ENCODE results near the gene CDH16. TPM values are rescaled to one million over a fixed set of nuclear protein-coding genes. Genes with fewer than 3 reads are reported as not detected.

Gene CDH16
- total RNA-seq, 8 experiments from 2014 or later = 0.04 to 0.24 (median 0.09) TPM; not detected in 4

- Histone ChIP-seq H3K4me3 (peak overlapping the region in 3 of 5 donors; percentile 14 to 24 (median 19)), H3K4me1 (replicated peaks in 1 of 2) (peaks cover 12 to 31% of the 10 kb centered on the region in 2 donors), H3K27ac (no peak overlapping the region)
- 13 to 100% (median 65%) methylated on average over 1 to 5 of the region's 72 CpGs; no CpG with 5 or more reads in 4 of the 10 experiments for WGBS, 10 experiments
- ATAC-seq (replicated peaks in 6 of 8) = peak; percentile 4 to 66 (median 36)
- in situ Hi-C loops (cut with MboI; ENCODE audit: low pct_unique_long_range_greater_than_20kb in 2 of 9, low sequenced_read_pairs in 9 of 9, unreplicated experiment in 9 of 9) = loop anchor here in 1 of 9 experiments (25.0 kb wide), 1 partner anchor 488 kb away; the partner anchor contains the start of gene ZDHHC1
Measured at GRCh38 chr16:66924527-66925321, 6.0 kb upstream of the CDH16 start.

DNA sequence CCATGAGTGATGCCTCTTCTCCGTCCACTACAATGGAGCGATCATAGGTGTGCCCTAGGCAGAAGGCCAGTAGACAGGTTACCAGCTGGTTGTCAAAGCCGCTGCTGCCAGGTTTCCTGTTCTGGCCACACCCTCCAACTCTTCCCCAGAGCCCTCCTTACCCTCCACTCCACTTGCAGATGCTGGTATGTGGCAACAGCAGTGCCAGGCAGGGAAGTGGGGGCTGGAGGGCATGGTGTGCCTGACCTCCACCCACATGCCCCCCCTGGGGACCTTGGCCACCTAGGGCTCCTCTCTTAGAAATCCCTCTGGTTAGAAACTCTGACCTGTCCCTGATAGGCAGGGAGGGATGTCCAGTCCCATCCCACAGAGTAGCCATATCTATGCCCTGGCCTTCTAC lies 5.2 kb upstream of the CDH16 start:
- in situ Hi-C loops (cut with MboI; ENCODE audit: low pct_unique_long_range_greater_than_20kb in 2 of 9, low sequenced_read_pairs in 9 of 9, unreplicated experiment in 9 of 9) = no loop called here

GRCh38 chr16:66923247-66923731 lies 4.6 kb upstream of the CDH16 start:
- no peak overlapping the region for H3K27ac ChIP-seq
- peaks cover 12 to 35% of the 10 kb centered on the region in 2 donors for H3K4me1 ChIP-seq (replicated peaks in 1 of 2)
- peak in 1 of 8 experiments; percentile 3 for ATAC-seq (replicated peaks in 6 of 8)
- 40 to 90% (median 71%) methylated on average over 1 to 12 of the region's 18 CpGs; no CpG with 5 or more reads in 3 of the 10 experiments for WGBS, 10 experiments
- no peak overlapping the region for H3K4me3 ChIP-seq
- in situ Hi-C loops (cut with MboI; ENCODE audit: low pct_unique_long_range_greater_than_20kb in 2 of 9, low sequenced_read_pairs in 9 of 9, unreplicated experiment in 9 of 9) = no loop called here

More for the DNA sequence above, 5.2 kb upstream of the CDH16 start:
- ATAC-seq (replicated peaks in 6 of 8) = no peak
- Histone ChIP-seq H3K4me3 (no peak overlapping the region), H3K4me1 (replicated peaks in 1 of 2) (peaks cover 12 to 35% of the 10 kb centered on the region in 2 donors), H3K27ac (no peak overlapping the region)
- 100% methylated on average over 1 of the region's 3 CpGs; no CpG with 5 or more reads in 9 of the 10 experiments for WGBS, 10 experiments

DNA sequence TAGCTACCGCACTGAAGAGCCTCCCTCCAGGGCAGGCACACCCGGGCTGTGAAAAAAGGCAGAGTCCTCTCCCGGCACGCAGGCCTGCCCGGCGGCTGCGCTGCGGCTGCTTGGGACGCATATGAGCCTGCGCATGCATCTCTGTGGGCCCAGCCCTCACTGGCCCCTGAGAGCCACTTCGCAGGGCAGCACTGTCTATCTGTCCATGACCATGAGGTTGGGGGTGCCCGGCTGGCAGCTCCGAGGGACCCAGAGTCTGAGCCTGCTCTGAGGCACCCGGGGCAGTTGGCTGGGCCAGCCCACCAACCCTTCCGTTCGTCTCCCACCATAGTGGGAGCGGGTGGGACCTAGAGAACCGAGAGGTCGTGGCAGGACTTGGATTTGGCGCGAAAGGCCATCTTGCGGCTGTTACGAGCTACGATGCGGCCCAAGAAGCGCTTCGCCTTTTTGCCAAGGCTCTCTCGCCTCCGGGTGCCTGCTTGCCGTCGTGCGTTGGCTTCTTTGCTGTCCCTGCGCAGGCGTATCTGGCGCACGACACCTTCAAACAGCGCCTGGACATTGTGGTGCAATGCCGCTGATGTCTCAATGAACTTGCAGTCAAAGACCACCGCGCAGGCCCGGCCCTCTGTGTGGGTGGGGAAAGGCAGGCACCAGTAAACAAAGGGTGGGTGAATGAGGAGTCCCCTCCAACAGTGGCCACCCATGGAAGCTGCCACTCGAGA lies 3.2 kb upstream of the CDH16 start:
- peak in 3 of 8 experiments; percentile 3 to 73 (median 23) for ATAC-seq (replicated peaks in 6 of 8)
- Histone ChIP-seq H3K4me1 (replicated peaks in 1 of 2) (peaks cover 12 to 29% of the 10 kb centered on the region in 2 donors), H3K4me3 (no peak overlapping the region), H3K27ac (no peak overlapping the region)
- WGBS, 10 experiments = 0 to 100% (median 80%) methylated on average over 1 to 17 of the region's 42 CpGs; no CpG with 5 or more reads in 1 of the 10 experiments
- in situ Hi-C loops (cut with MboI; ENCODE audit: low pct_unique_long_range_greater_than_20kb in 2 of 9, low sequenced_read_pairs in 9 of 9, unreplicated experiment in 9 of 9) = no loop called here

- no peak for ATAC-seq (replicated peaks in 6 of 8)
- 0 to 83% (median 66%) methylated on average over 1 to 4 of the region's 9 CpGs; no CpG with 5 or more reads in 6 of the 10 experiments for WGBS, 10 experiments
- Histone ChIP-seq H3K27ac (no peak overlapping the region), H3K4me3 (no peak overlapping the region), H3K4me1 (replicated peaks in 1 of 2) (peaks cover 4 to 21% of the 10 kb centered on the region in 2 donors)
- in situ Hi-C loops (cut with MboI; ENCODE audit: low pct_unique_long_range_greater_than_20kb in 2 of 9, low sequenced_read_pairs in 9 of 9, unreplicated experiment in 9 of 9) = no loop called here
Measured at GRCh38 chr16:66920924-66921680, 2.4 kb upstream of the CDH16 start.

GRCh38 chr16:66920299-66920590 lies 1.6 kb upstream of the CDH16 start:
- in situ Hi-C loops (cut with MboI; ENCODE audit: low pct_unique_long_range_greater_than_20kb in 2 of 9, low sequenced_read_pairs in 9 of 9, unreplicated experiment in 9 of 9) = no loop called here
- ATAC-seq (replicated peaks in 6 of 8) = peak in 4 of 8 experiments; percentile 2 to 73 (median 36)
- no peak overlapping the region for H3K4me3 ChIP-seq
- peaks cover 0 to 17% of the 10 kb centered on the region in 2 donors for H3K4me1 ChIP-seq (replicated peaks in 1 of 2)
- no peak overlapping the region for H3K27ac ChIP-seq
- 40 to 42% methylated on average over 1 to 2 of the region's 2 CpGs; no CpG with 5 or more reads in 8 of the 10 experiments for WGBS, 10 experiments

- 33 to 67% (median 63%) methylated on average over 1 of the region's 5 CpGs; no CpG with 5 or more reads in 6 of the 10 experiments for WGBS, 10 experiments
- no peak overlapping the region for H3K4me3 ChIP-seq
- in situ Hi-C loops (cut with MboI; ENCODE audit: low pct_unique_long_range_greater_than_20kb in 2 of 9, low sequenced_read_pairs in 9 of 9, unreplicated experiment in 9 of 9) = no loop called here
- H3K27ac ChIP-seq = no peak overlapping the region
- peaks cover 0 to 14% of the 10 kb centered on the region in 2 donors for H3K4me1 ChIP-seq (replicated peaks in 1 of 2)
- ATAC-seq (replicated peaks in 6 of 8) = peak in 3 of 8 experiments; percentile 2 to 11 (median 7)
Measured at GRCh38 chr16:66919569-66920298, 1.0 kb upstream of the CDH16 start.

GRCh38 chr16:66918355-66918754 lies 330 bp downstream of the CDH16 start:
- 71 to 83% (median 80%) methylated on average over 1 to 3 of the region's 6 CpGs; no CpG with 5 or more reads in 7 of the 10 experiments for WGBS, 10 experiments
- ATAC-seq (replicated peaks in 6 of 8) = no peak
- Histone ChIP-seq H3K4me1 (replicated peaks in 1 of 2) (peaks cover 0 to 14% of the 10 kb centered on the region in 2 donors), H3K4me3 (no peak overlapping the region), H3K27ac (no peak overlapping the region)
- in situ Hi-C loops (cut with MboI; ENCODE audit: low pct_unique_long_range_greater_than_20kb in 2 of 9, low sequenced_read_pairs in 9 of 9, unreplicated experiment in 9 of 9) = no loop called here

- no peak overlapping the region for H3K27ac ChIP-seq
- 50 to 83% (median 69%) methylated on average over 1 to 4 of the region's 9 CpGs; no CpG with 5 or more reads in 6 of the 10 experiments for WGBS, 10 experiments
- no peak for ATAC-seq (replicated peaks in 6 of 8)
- in situ Hi-C loops (cut with MboI; ENCODE audit: low pct_unique_long_range_greater_than_20kb in 2 of 9, low sequenced_read_pairs in 9 of 9, unreplicated experiment in 9 of 9) = no loop called here
- peaks cover 0 to 8% of the 10 kb centered on the region in 2 donors for H3K4me1 ChIP-seq (replicated peaks in 1 of 2)
- H3K4me3 ChIP-seq = no peak overlapping the region
Measured at GRCh38 chr16:66917741-66918140, 944 bp downstream of the CDH16 start.

GRCh38 chr16:66916518-66916917 lies 2.2 kb downstream of the CDH16 start:
- WGBS, 10 experiments = 43 to 80% (median 71%) methylated on average over 1 to 6 of the region's 6 CpGs; no CpG with 5 or more reads in 1 of the 10 experiments
- no peak for ATAC-seq (replicated peaks in 6 of 8)
- no peak overlapping the region for H3K27ac ChIP-seq
- no peak overlapping the region for H3K4me3 ChIP-seq
- H3K4me1 ChIP-seq (replicated peaks in 1 of 2) = peaks cover 0 to 8% of the 10 kb centered on the region in 2 donors
- in situ Hi-C loops (cut with MboI; ENCODE audit: low pct_unique_long_range_greater_than_20kb in 2 of 9, low sequenced_read_pairs in 9 of 9, unreplicated experiment in 9 of 9) = no loop called here

DNA sequence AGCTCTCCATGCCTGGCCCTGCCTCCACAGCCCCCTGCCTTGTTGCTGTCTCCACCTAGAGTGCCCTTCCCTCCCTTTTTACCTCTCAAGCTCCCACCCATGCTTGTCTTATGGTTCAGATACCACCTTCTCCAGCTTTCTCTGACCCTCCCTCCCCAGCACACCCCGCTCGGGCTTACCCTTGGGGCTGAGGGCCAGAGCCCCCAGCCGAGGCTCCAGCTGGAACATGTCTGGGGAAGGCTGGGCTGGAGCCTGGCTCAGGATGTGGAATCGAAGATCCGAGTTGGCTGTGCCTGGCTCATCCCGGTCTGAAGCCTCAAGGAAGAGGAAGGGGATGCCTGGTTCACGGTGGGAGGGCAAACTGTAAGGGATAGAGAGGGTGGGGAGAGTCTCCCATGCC lies 3.6 kb downstream of the CDH16 start:
- peaks cover 0 to 8% of the 10 kb centered on the region in 2 donors for H3K4me1 ChIP-seq (replicated peaks in 1 of 2)
- no peak overlapping the region for H3K27ac ChIP-seq
- in situ Hi-C loops (cut with MboI; ENCODE audit: low pct_unique_long_range_greater_than_20kb in 2 of 9, low sequenced_read_pairs in 9 of 9, unreplicated experiment in 9 of 9) = no loop called here
- no peak overlapping the region for H3K4me3 ChIP-seq
- no peak for ATAC-seq (replicated peaks in 6 of 8)
- WGBS, 10 experiments = 20 to 100% (median 60%) methylated on average over 1 to 2 of the region's 7 CpGs; no CpG with 5 or more reads in 7 of the 10 experiments

DNA sequence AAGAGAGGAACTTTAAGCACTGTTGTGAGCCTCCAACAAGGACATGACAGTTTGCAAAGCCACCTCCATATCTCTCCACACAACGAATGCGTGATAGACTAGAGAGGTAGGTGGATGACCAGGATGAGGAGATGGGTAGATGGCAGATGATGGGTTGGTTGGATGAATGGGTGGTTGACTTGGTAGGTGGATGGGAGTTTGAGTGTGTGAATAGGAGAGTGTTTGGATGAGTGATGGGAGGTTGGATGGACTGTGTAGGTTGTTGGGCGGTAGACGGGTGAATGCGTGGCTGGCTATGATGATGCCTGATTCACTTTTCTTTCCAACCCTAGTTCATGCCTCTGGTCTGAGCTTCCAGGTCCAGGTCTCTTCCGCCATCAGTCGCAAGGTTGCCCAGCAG lies 4.1 kb downstream of the CDH16 start:
- in situ Hi-C loops (cut with MboI; ENCODE audit: low pct_unique_long_range_greater_than_20kb in 2 of 9, low sequenced_read_pairs in 9 of 9, unreplicated experiment in 9 of 9) = no loop called here
- 77 to 100% (median 90%) methylated on average over 2 to 5 of the region's 7 CpGs; no CpG with 5 or more reads in 6 of the 10 experiments for WGBS, 10 experiments
- Histone ChIP-seq H3K4me1 (replicated peaks in 1 of 2) (peaks cover 0 to 7% of the 10 kb centered on the region in 2 donors), H3K4me3 (no peak overlapping the region), H3K27ac (no peak overlapping the region)
- ATAC-seq (replicated peaks in 6 of 8) = no peak
